GM18498 (cell line): Measurements from ENCODE around the gene HRCT1.
A peak's percentile ranks its signal among the peaks of the same experiment; 100 is the strongest.
"Not testable (repeated sequence)": the region's sequence is repeated elsewhere in the genome, so short reads cannot be mapped to it uniquely, and the experiment has no call there.

Source experiments
- ATAC-seq: cut with Tn5 transposase; IDR thresholded peaks from one replicate; pipeline ENCODE4 v1.9.1; 2021; ENCODE audit warnings: mild to moderate bottlenecking, moderate library complexity; ENCODE audit not compliant: unreplicated experiment

Gene HRCT1

DNA sequence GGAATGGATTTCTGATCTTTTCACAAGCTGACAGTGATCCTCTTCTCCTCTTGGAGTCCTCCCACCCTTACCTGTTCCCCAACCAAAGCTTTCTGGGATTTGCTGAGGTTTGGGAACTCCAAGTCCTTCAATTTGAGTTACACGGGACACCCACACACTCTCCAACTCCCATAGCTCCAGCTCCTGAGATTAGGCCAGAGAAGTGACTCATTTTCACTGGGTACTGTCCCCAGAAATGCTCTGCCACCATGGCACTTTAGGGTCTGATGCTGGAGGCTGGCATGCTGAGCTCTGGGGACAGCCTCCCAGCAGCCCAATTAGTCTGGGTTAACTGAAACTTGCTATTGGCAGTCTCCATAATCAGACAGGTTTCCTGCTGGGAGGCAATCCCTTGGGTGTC, 14.0 kb upstream of the HRCT1 start:
- ATAC-seq, result no peak

DNA sequence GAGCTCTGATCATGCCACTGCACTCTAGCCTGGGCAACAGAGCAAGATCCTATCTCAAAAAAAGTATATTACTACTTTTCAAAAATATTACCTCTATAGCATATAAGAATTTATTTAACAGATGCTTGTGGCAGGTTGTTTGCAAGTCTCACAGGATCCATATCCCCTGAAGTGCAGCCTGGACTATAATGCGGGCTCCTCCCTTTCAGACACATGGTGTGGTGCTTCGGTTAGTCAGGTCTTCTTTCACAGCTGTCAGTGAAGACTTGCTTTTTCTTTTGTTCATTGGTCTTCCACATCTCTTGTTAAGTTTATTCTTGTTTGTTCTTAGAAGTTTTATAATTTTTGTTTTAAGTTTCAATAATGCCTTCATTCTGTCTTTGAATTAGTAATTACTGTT, 9.4 kb upstream of the HRCT1 start:
- ATAC-seq, result no peak

DNA sequence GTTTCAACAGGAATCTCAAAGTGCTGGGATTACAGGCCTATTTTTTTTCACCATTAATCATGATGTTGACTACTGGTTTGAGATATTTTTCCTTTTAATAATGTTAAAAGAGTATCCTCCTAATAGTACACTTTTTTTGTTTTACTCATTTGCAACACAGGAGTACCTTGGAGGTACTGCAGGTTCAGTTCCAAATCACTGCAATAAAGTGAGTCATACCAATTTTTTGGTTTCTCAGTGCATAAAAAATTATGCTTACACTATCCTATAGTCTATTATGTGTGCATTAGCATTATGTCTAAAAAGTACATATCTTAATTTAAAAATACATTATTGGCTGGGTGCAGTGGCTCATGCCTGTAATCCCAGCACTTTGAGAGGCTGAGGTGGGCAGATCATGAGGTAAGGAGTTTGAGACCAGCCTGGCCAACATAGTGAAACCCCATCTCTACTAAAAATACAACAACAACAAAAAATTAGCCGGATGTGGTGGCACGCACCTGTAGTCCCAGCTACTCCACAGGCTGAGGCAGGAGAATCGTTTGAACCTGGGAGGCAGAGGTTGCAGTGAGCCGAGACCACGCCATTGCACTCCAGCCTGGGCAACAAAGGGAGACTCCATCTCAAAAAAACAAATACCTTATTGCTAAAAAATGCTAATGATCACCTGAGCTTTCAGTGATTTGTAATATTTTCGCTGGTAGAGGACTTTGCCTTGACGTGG, 8.5 kb upstream of the HRCT1 start:
- ATAC-seq, result not testable (repeated sequence)

DNA sequence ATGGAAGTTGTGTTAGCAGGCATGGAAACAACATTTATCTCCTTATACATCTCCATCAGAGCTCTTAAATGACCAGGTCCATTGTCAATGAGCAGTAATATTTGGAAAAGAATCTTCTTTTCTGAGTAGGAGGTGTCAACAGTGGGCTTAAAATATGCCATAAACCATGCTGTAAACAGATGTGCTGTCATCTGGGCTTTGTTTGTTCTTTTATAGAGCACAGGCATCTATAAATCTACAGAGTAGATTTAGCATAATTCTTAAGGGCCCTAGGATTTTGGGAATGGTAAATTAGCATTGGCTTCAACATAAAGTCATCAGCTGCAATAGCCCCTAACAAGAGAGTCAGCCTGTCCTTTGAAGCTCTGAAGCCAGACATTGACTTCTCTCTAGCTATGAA, 7.7 kb upstream of the HRCT1 start:
- no peak for ATAC-seq

DNA sequence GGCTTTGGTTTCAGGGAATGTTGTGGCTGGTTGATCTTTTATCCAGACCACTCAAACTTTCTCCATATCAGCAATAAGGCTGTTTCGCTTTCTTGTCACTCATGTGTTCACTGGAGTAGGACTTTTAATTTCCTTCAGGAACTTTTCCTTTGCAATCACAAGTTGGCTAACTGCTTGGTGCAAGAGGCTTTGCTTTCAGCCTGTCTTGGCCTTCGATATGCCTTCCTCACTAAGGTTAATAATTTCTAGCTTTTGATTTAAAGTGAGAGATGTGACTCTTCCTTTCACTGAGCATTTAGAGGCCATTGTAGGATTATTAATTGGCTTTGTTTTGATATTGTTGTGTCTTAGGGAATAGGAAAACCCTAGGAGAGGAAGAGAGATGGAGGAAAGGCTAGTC, 7.0 kb upstream of the HRCT1 start:
- ATAC-seq, result no peak

DNA sequence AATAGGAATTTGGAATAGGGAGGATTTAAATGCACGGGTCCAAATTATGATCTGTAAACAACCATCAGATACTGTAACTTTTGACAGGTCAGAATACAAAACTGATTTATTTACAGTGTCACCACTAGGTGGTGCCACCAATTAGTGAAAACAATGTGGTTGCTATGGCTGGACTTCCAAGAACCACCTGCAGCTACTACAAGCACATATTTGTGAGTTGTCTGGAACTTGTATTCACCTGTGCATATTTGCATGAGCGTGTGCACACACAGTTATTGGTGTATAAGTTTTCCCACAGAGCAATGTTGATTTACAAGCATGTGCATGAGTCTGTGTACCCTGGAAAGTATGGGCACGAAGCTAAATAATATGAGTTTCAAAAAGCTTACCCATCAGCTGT, 3.0 kb upstream of the HRCT1 start:
- peak; percentile 54 for ATAC-seq

DNA sequence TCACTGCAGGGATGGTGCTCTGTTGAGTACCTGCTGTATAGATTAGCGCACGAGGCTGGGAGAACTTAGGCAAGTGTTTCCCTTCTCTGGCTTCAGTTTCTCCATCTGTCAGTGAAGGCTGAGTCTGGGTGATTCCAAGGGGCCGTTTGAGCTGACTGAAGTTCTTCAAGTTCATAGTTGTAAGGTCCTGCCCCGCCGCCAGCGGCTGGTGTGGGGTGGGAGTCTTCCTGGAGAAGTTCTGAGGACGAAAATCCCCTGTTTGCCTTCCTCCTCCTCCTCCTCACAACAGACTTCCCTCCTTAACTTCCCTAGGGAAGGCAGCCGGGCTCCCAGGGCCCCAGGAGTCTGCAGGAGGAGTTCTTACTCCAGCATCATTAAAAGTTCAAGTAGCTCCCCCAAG, 1.7 kb upstream of the HRCT1 start:
- no peak for ATAC-seq

DNA sequence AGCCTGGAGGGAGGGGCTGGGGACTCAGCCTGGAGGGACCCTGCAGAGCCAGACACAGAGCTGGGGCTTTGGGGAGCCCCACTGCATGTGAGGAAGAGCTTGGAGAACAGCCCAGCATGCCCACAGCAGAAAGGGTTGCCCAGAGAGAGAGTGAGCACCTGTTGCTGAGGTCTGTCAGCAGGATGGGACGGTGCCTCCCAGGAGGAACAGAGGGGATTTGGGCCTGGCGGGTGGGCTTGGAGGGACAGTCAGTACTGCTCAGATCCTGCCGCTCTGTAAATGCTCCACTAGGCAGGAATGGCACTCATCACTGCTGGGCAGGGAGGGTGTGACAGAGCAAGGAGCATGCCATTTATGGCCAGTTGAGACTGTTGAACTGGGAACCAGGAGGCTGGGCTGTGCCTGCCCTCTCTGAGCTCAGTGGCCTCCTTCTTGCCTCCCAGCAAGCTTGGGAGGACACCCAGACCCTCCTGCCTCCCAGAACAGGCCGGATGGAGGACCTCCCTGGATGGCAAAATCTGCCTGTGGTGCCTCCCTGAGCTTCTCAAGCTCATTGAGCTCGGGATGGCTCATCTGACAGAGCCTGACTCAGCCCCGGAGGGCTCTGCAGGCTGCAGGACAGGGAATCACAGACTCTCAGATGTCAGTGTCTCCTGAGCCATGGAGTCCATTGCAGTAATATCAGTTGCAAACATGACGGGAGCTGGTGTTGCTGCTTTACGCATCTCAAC, 786 bp upstream of the HRCT1 start:
- ATAC-seq, result no peak

DNA sequence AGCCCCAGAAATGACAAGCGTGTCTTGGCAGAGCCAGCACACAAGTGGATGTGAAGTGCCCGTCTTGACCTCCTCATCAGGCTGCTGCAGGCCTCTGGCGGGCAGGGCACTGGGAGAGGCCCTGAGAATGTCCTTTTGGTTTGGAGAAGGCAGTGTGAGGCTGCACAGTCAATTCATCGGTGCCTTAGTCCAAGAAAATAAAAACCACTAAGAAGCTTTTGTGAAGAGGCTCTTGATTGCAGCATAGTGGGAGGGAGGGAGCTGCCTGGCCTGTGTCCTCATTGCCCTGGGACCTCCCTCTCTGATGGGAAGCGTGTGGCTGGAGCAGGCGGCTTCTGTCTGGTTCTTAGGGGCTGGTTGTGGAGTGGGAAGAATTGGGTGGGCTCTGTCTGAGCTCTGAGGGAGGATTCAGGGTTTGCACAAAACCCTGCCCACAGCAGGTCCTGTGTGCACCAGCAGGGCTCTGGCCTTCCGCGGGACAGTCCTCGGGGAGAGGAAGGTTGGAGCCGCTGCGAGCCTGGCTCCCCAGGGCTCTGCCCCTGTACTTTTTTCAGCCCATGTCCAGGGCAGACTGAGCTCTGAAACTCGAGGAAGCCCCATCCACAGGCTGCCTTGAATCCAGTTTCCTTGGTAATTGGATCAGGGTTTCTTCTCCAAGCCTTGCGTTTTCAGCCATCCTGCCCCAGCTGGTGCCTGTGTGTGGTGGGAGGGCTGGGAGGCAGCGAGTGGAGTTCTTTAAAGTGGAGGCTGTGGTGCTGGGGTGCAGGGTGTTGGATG, 1.1 kb downstream of the HRCT1 start:
- ATAC-seq, result no peak

DNA sequence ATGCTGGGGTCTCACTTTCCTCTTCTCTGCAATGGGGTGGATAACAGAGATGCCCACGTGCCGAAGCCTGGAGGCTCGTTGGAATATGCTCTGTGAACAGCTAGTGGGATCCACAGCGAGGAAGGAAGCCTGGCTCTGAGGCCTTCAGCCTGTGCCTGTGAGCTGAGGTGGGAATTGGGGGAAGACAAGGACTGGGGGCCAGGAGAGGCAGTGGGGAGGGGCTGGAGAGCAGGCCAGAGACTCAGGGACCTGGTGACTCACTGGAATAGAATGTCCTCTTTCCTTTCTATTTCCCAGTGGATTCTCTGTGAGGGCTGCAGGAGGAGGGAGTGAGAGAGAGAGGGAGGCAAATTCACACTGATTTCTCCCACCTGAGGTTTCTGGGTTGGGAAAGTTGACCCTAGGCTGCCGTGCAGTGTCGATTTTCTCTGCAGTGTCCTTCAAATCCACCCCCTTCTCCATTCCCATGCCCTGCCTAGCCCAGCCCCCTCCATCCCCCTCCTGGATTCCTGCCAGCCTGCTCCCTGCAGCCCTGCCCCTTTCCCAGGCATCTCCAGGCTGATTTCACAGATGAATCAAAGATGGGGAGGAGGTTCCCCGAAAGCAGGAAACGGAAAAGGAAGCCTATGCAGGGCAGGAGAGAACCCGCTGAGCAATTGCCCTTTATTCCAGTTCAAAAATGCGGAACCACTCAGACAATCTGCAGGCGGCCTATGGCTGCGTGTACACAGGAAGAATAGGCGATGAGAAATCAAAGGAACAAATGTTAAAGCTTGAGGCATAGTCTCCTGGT, 1.9 kb downstream of the HRCT1 start:
- ATAC-seq, result no peak

DNA sequence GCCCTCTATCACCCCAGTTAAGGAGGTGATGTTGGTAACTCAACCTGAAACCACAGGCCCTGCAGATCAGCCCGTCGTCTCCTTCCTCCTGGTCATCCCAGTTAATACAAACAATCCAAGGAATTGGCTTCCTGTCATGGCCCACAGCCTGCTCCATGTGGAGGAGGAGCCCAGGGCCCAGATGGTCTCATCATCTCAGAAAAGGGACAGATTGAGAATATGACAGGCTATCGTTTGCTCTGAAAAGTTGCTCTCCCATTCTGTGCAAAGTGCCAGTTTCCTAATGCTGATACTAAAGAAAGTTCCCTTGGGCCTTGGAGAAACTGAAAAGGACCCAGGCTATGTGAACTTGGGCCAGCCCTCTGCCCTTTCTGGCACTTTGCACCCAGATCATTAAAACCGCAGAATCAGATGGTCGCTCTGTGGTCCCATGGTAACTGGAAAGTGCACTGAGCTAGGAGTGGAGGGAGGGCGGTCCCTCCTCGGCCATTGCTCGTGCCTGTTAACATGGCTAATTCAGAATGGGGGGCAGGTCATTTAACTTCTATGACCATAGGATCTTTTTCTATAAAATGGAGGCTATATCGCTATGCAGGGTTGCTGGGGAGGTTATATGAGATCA, 2.6 kb downstream of the HRCT1 start:
- no peak for ATAC-seq

DNA sequence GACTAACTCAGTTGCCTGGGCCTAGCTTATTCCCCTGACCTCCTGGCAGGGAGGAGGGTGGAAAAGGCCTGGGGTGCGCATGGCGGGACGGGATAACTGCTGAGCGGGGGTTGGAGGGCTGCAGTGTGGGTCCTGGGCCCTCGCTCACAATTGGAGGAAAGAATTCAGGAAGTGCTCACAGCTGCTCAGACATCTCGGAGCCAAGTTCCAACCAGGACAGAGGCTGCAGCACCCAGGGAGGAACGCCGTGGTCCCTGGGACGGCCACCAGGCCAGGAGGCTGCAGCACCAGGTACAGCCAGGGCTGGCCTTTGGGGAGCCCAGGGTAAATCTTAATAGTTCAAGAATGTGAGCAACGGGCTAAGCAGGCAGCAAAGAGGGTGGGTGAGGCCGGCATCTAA, 3.3 kb downstream of the HRCT1 start, which contains the start of gene SPAAR:
Gene SPAAR (plus strand): TSS at position 217 of the 400 bp plus-strand sequence. CDS start 974 bp downstream, outside the sequence.
- ATAC-seq, result no peak

DNA sequence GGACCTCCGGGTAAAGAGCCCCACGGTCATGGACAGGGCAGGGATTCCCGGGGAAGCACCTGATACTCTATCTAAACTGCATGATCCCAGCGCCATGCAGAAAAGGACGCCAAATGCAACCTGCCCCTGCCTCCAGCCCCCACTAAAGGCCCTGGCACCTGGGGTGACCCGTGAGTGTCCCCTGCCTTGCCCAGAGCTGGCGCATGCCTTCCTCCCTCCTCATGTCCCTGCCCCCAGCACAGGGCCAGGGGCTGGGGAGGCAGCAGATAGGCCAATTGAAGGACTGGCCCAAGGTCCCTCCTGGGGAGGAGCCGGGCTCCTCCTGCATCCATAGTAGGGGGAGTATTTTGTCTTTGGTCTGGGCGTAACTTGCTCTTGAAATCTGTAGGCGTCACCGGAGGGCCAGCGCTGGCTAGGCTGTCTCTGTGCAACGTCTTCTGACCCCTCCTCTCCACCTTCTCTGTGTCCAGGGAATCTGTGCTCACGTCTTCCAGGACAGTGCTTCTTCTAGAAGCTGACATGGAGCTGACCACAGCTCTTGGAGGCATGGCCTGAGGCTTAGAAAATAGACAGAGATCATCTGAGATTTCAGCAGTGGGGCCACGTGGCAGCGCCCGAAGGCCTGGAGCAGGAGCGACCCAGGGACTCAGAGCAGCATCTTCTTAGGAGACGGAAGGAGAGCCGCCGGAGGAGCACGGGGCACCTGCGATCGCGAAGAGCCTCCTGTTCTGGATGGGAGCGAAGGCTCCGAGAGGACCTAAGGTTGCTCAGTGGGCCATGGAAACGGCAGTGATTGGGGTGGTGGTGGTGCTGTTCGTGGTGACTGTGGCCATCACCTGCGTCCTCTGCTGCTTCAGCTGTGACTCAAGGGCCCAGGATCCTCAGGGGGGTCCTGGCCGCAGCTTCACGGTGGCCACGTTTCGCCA, 3.9 kb downstream of the HRCT1 start:
- no peak for ATAC-seq

DNA sequence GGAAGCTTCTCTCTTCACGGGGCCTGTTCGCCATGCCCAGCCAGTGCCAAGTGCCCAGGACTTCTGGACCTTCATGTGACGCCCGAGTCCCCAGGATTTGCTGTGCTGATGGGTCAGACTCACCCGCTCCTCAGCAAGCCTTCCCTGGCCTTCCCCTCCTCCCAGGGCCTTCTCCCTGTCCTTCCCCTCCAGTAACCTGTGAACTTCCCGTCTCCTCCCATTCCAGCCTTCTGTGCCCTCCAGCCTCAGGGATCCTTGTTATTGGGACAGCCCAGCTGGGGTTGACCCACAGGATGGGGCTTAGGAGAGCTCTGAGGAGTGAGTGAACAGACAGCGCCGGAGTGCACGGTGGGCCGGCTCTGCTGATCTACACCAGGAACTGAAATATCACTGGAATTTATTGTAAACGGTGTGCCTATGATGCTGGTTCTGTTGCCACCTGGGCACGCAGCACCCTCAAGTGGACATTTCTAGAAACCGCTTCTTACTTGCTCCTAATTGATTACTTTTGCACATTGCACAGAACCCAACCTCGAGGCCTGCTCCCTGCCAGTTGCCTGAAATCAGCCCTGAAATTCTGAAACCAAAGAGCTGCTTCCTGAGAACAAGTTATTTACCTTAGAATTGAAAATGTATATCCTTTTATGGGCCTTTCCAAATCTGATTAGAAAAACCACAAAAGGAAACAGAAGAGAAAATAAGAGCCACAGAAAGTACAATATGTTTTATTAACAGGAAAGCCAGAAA, 4.8 kb downstream of the HRCT1 start:
- no peak for ATAC-seq

DNA sequence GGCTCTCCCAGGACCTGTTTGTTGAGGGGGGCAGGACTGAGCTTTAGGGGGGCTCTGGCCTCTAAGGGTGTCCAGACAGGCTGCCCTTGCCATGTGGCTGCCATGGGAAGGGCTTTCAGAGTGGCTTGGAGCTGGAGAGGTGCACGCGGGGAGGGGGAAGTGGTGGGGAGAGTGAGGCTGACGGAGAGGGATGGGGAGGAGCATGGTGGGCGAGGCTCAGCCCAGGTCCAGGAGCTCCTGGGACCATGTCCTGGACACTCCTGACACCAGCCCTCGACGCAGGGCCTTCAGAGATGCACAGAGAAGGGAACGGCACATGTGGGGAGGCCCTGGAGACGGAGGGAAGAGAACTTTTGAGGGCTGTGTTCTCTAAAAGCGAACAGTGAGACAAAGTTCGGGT, 5.7 kb downstream of the HRCT1 start:
- no peak for ATAC-seq

DNA sequence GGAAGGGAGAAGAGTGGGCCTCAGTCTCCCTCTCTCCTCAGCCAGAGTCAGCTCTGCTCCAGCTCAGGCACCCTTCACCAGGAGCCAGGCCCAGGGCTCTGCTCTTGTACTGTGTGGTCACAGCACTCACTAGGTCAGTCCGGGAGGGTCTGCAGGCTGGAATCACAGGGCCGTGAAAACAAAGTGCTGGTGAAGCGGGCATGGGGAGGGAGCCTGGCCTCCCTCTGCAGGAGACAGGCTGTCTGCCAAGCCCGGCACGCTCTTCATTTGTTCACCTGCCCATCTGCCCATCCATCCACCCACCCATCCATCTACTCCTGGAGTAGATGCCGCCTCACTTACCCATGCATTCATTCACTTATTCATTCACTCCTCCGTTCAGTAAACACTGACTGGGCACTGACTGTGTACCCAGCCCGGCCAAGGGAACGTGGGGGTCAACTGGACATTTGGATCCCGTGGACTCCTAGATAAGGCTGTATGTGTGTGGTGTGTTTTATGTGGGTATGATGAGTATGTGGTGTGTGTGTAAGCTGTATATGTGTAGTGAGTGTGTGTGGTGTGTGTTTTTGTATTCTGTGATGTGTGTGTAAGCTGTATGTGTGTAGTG, 6.9 kb downstream of the HRCT1 start:
- no peak for ATAC-seq

DNA sequence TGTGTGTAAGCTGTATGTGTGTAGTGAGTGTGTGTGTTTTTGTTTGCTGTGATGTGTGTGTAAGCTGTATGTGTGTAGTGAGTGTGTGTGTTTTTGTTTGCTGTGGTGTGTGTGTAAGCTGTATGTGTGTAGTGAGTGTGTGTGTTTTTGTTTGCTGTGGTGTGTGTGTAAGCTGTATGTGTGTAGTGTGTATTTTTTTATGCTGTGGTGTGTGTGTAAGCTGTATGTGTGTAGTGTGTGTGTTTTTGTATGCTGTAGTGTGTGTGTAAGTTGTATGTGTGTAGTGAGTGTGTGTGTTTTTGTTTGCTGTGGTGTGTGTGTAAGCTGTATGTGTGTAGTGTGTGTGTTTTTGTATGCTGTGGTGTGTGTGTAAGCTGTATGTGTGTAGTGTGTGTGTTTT, 7.4 kb downstream of the HRCT1 start:
- ATAC-seq, result not testable (repeated sequence)

DNA sequence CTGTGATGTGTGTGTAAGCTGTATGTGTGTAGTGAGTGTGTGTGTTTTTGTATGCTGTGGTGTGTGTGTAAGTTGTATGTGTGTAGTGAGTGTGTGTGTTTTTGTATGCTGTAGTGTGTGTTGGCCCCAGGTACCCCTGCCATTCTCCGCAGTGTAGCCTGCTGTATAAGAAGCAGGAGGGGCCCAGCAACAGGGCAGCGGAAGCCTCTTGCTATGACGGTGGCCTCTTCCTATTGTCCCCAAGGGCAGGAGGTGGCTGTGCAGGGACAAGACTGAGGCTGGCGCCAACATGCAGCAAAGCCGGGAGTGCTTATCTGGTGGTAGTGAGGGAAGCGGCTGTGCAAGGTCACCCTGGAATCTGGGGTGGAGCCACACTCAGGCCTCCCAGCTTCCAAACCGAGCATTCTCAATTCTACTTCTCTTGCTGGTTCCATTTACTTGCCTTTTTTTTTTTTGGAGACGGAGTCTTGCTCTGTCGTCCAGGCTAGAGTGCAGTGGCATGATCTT, 8.4 kb downstream of the HRCT1 start:
- ATAC-seq, result no peak
